ENCODE measurements around the gene SCML1. TPM values are rescaled to one million over a fixed set of nuclear protein-coding genes. Genes with fewer than 3 reads are reported as not detected.

The SCML1 gene
- total and polyA plus RNA-seq, 2 donors (not counting 3 experiments of a cell fraction or from before 2014, with no cell fraction given) = 8.8 to 12.4 TPM

DNA sequence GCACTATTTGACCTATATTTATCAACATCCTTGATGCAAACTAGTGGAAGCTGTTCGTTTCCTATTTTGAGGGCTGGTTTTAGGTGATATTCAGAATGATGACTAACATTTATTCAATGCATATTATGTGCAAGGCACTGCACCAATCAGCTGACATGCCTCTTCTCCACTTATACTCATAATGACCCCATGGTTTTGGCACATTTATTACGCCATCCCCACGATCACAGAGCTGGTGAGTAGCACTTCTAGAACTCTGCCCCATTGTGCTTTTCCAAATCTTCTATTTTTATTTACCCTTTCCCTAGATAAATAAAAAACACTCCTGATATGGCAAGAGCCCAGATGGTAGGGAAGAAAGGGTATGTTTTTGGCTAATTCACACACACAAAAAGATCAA is 13.1 kb downstream of the SCML1 start:
- no peak overlapping the region for H3K4me3 ChIP-seq (replicated peaks in 1 of 3; ENCODE audit: insufficient read depth in 1 of 3, low read depth in 1 of 3, low read length in 3 of 3)
- H3K27me3 ChIP-seq (ENCODE audit: control insufficient read depth in 2 of 2, insufficient read depth in 2 of 2, low read length in 2 of 2) = no peaks in the 10 kb centered on the region
- POLR2A ChIA-PET = no interaction called here
- H4K20me1 ChIP-seq (replicated peaks; ENCODE audit: control insufficient read depth, extremely low read depth, insufficient read depth, low read length) = no peaks in the 10 kb centered on the region
- no peaks in the 10 kb centered on the region for H3K4me1 ChIP-seq (ENCODE audit: control insufficient read depth, extremely low read depth, insufficient read depth, low read length)
- intact Hi-C loops (cut with micrococcal nuclease) (no loop called here), dilution Hi-C loops (cut with MboI; ENCODE audit: extremely low pct_ligation_motif_present, low sequenced_read_pairs) (no loop called here)
- no peak overlapping the region for H2AFZ ChIP-seq (ENCODE audit: low read depth, low read length)
- FAIRE-seq (no peak), DNase-seq (ENCODE audit: low read depth, low spot score) (no peak)
- no peak overlapping the region for H3K4me2 ChIP-seq (ENCODE audit: insufficient read depth, low read length)
- no peak overlapping the region for H3K27ac ChIP-seq (ENCODE audit: insufficient read depth, low read depth, low read length)
- BruUV-seq (replicated peaks) = no TSS peak
- H3K9ac ChIP-seq (replicated peaks; ENCODE audit: extremely low read depth, insufficient read depth, low read length) = no peak overlapping the region
- peaks cover 0 to 2% of the 10 kb centered on the region in 2 experiments for H3K36me3 ChIP-seq (ENCODE audit: control insufficient read depth in 2 of 2, extremely low read depth in 1 of 2, insufficient read depth in 2 of 2, low read length in 2 of 2)
- TF ChIP-seq POLR2A (IDR thresholded peaks at IDR 0.05; ENCODE audit: low read depth, low read length) (no peak), JUN (IDR thresholded peaks at IDR 0.05; ENCODE audit: borderline replicate concordance, insufficient read depth, insufficient read length, low read depth) (no peak), EZH2 (IDR thresholded peaks at IDR 0.05; ENCODE audit: borderline replicate concordance, low read depth, low read length, severe bottlenecking) (no peak), GATA2 (IDR thresholded peaks at IDR 0.05; ENCODE audit: insufficient read depth, insufficient read length, low read depth, low read length) (no peak), POLR2AphosphoS5 (IDR thresholded peaks at IDR 0.05; ENCODE audit: insufficient read depth, low read depth, low read length) (no peak), MYC (IDR thresholded peaks at IDR 0.05; ENCODE audit: low read depth, low read length) (no peak), FOS (IDR thresholded peaks at IDR 0.05; ENCODE audit: borderline replicate concordance, insufficient read depth, low read length) (no peak)
- TF ChIP-seq, protein P1, sequence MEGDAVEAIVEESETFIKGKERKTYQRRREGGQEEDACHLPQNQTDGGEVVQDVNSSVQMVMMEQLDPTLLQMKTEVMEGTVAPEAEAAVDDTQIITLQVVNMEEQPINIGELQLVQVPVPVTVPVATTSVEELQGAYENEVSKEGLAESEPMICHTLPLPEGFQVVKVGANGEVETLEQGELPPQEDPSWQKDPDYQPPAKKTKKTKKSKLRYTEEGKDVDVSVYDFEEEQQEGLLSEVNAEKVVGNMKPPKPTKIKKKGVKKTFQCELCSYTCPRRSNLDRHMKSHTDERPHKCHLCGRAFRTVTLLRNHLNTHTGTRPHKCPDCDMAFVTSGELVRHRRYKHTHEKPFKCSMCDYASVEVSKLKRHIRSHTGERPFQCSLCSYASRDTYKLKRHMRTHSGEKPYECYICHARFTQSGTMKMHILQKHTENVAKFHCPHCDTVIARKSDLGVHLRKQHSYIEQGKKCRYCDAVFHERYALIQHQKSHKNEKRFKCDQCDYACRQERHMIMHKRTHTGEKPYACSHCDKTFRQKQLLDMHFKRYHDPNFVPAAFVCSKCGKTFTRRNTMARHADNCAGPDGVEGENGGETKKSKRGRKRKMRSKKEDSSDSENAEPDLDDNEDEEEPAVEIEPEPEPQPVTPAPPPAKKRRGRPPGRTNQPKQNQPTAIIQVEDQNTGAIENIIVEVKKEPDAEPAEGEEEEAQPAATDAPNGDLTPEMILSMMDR (IDR thresholded peaks at IDR 0.05; ENCODE audit: extremely low read depth in 1 of 2, insufficient read depth in 1 of 2, low read depth in 1 of 2, low read length in 2 of 2) = no peak
- TF ChIP-seq, protein P2, sequence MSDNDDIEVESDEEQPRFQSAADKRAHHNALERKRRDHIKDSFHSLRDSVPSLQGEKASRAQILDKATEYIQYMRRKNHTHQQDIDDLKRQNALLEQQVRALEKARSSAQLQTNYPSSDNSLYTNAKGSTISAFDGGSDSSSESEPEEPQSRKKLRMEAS (IDR thresholded peaks at IDR 0.05; ENCODE audit: insufficient read depth, insufficient read length) = no peak
- CTCF ChIA-PET = no interaction called here
- no peaks in the 10 kb centered on the region for H3K9me1 ChIP-seq (replicated peaks; ENCODE audit: control insufficient read depth, extremely low read depth, insufficient read depth, low read length)
- H3K79me2 ChIP-seq (ENCODE audit: control insufficient read depth, insufficient read depth, low read length) = no peaks in the 10 kb centered on the region
- H3K9me3 ChIP-seq (replicated peaks; ENCODE audit: control insufficient read depth, insufficient read depth, low read length) = no peaks in the 10 kb centered on the region

Data from endothelial cell of umbilical vein (primary cell).